Measurements from ENCODE around the gene RAB7B.
A peak's percentile ranks its signal among the peaks of the same experiment; 100 is the strongest.
"Not testable (repeated sequence)": the region's sequence is repeated elsewhere in the genome, so short reads cannot be mapped to it uniquely, and the experiment has no call there.

The RAB7B gene

GRCh38 chr1:206002871-206003801, at the start of gene RAB7B:
Gene RAB7B, minus strand, starts transcription at chr1:206003395. Its CDS starts 9,260 bp downstream, at chr1:205994135.
- DNase-seq (ENCODE audit: low read depth in 3 of 3, low spot score in 1 of 3), result no peak

DNA sequence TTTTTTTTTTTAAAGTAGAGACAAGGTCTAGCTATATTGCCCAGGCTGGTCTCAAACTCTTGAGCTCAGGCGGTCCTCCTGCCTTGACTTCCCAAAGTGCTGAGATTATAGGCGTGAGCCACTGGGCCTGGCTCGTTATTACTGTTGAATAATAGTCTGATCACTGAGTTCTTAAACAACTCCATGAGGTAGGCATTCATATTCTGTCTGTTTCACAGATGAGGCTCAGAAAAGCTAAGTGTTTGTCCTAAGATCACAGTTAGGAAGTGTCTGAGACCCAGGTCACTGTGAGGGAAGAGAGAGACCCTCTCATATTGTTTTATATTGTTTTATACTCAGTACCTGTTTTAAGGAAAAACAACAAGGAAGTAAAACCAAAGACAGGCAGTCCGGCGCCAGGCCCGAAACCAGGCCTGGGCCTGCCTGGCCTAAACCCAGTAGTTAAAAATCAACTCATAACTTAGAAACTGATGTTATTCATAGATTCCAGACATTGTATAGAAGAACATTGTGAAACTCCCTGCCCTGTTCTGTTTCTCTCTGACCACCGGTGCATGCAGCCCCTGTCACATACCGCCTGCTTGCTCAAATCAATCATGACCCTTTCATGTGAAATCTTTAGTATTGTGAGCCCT, 49.2 kb upstream of the RAB7B start:
- DNase-seq (ENCODE audit: low read depth in 3 of 3, low spot score in 1 of 3), result not testable (repeated sequence)

DNA sequence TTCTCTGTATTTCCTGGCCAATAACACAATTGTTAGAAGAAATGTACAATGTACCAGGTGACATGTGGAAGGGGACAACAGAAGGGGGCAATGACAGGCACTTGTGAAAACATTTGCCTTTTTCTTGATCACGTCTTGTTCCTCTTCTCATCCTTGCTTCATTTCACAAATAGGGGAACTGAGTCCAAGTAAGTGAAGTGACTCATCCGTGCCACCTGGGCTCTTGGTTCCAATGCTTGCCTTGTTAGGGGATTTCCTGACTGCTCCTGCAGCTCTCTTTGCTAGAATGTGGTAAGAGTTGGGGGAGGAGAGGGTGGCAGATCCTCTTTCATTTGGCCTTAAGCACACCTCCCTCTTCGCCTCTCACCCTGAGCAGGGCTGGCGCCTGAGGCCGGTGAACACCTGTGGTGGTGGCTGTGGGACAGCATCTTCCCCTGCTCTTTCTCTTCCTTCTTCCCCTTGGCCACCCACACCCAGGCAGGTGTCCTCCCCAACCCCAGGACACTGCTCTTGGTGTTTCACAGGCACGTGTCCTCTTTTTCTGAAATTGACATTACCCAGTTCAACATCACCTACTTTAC, 47.5 kb upstream of the RAB7B start:
- peak in 2 of 3 donors; percentile 13 to 20 for DNase-seq (ENCODE audit: low read depth in 3 of 3, low spot score in 1 of 3)

GRCh38 chr1:206049919-206050600, 46.9 kb upstream of the RAB7B start:
- no peak for DNase-seq (ENCODE audit: low read depth in 3 of 3, low spot score in 1 of 3)

GRCh38 chr1:206049293-206049692, 46.1 kb upstream of the RAB7B start:
- DNase-seq (ENCODE audit: low read depth in 3 of 3, low spot score in 1 of 3), result no peak

- DNase-seq (ENCODE audit: low read depth in 3 of 3, low spot score in 1 of 3), result no peak
Measured at GRCh38 chr1:206048582-206048981, 45.4 kb upstream of the RAB7B start.

GRCh38 chr1:206047271-206047670, 44.1 kb upstream of the RAB7B start:
- DNase-seq (ENCODE audit: low read depth in 3 of 3, low spot score in 1 of 3), result no peak

GRCh38 chr1:206041640-206042039, 38.4 kb upstream of the RAB7B start:
- no peak for DNase-seq (ENCODE audit: low read depth in 3 of 3, low spot score in 1 of 3)

DNA sequence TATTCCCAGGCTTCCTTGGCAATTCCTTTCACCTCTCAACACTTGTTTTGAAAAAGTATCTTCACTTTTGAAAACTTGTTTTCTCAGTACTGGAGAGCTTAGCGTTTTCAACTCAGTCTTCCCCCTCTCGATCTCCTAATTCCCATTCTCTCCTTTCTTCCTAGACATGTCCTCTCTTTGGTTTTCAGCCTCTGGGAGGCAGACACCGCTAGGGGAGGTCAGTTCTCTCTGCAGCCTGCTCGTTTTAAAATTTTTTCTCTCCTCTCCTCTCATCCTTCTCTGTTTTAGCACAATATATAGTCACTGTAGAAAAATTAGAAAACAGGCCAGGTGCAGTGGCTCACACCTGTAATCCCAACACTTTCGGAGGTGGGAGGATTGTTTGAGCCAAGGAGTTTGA, 37.1 kb upstream of the RAB7B start:
- DNase-seq (ENCODE audit: low read depth in 3 of 3, low spot score in 1 of 3), result no peak

DNA sequence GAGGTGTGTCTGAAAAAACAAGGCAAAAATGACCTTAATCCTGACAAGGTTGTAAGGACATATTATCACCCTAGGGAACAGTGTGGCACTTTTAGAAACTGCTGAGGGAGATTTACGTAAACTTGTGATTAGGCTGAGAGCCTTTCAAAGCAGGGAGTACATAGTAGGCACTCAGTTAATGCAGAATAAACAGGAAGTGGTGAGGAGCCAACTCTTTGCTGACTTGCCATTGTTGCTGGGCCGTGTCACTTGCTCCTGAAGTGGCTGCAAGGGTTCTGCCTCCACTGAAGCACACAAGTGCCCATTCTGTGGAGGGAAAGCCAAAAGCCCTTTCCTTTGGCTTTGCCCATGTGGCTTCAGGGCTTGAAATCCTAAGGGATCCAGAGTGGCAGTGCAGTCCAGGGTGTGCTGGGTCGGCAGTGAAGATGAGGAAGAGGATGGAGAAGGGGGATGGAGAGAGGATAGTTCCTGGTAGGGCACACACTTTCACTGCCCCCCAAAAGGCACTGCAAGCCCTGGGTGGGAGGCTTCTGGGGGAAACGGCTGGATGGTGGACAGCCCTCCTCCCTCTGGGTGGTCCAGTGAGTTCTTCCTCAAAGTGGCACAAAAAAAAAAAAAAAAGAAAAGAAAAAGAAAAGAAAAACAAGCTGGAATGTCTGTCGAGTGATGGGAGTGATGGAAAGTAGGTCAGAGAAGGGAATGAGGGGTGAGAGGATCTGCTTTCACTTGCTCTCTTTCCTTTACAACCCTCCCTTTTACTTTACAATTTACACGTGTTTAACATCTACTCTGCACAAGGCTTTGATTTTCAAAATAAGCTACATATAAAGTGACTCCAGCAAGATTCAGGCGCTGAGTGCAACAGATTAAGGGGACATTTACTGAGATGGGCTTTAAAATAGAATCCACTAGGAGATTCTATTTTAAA, 36.1 kb upstream of the RAB7B start:
- no peak for DNase-seq (ENCODE audit: low read depth in 3 of 3, low spot score in 1 of 3)

DNA sequence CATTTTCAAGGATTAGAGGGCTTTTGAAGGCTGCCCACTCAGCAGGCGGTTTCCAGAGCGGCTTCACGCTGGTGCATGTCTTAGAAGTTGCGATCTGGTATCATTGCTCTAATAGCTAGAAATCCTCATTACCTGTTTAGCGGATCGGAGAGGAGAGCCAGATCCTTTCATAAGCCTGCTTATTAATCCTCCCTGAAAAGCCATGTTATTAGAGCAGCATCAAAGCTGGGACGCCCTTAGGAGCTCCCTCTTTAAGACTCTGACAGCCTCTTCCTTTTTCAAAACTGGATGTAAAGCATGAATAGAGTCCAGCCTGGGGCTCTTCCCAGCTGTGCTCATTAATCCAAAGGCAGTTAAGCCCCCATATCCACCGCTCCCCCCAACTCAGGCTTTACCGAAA, 34.4 kb upstream of the RAB7B start:
- no peak for DNase-seq (ENCODE audit: low read depth in 3 of 3, low spot score in 1 of 3)

DNA sequence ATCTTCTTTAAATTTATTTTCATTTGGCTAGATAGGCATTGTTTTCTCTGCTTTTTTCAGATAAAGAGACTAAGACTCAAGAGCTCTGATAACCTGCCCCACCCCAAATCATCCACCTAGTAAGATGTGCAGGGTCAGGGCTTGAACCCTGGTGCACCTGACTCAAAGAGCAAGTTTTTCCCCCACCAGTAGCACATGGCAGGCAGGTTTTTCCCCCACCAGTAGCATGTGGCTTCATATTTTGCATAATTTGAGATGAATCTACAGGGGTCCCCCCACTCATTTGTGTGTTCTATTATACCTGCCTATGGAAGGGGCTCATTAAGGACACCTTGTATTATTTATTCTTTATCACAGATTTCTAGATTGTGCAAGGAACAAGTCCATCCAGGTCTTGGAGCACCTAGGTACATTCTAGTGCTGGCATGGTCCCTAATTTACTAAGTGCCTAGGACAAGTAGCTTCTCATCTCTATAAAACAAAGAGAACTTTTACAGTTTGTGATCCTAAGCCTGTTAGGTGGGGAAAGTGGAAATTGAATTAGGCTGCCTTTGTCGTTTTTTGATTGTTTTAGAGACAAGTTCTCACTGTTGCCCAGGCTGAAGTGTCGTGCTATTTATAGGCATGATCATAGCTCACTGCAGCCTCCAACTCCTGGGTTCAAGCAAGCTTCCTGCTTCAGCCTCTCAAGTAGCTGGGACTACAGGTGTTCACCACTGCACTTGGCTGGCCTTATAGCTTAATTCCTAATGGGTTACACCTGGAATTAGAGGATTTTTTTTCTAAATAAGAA, 33.7 kb upstream of the RAB7B start:
- no peak for DNase-seq (ENCODE audit: low read depth in 3 of 3, low spot score in 1 of 3)

DNA sequence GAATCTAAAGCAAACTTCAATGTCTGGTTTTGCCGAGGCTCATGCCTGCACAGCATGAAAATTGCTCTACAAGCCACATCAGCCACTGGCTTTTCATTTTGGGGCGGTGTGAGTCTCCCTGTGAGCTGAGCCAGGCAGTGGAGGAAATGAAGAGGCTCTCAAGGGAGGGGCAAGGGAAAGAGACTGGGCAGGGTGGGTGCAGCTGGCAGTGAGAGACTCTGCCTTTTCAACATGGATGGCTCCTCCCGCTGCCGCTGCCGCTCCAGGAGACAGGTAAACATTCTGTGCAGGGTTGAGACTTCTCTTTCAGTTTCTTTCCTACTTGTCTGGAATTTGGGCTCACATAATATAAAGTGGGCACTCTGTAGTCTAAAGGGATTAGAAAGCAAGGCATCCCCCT, 31.8 kb upstream of the RAB7B start:
- no peak for DNase-seq (ENCODE audit: low read depth in 3 of 3, low spot score in 1 of 3)

GRCh38 chr1:206032380-206033140, 29.4 kb upstream of the RAB7B start:
- no peak for DNase-seq (ENCODE audit: low read depth in 3 of 3, low spot score in 1 of 3)

DNA sequence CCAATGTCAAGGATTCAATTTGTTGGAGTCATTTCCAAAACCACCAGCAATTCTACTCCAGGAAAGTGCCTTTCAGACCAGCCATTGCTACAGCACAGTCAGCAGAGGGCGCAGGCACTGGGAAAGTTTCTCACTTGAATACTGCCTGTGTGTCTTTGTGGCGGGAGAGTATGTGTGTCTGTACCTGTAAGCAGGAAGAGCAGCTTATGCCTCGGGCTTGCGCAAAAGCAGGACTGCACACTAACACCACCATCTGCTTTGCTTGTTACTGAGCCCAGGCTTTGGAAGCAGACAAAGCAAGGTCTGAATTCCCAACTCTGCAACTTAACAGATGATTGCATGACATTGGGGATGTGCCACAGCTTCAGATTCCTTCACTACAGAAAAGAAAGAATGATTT, 27.5 kb upstream of the RAB7B start:
- peak; percentile 21 to 44 (median 28) for DNase-seq (ENCODE audit: low read depth in 3 of 3, low spot score in 1 of 3)

DNA sequence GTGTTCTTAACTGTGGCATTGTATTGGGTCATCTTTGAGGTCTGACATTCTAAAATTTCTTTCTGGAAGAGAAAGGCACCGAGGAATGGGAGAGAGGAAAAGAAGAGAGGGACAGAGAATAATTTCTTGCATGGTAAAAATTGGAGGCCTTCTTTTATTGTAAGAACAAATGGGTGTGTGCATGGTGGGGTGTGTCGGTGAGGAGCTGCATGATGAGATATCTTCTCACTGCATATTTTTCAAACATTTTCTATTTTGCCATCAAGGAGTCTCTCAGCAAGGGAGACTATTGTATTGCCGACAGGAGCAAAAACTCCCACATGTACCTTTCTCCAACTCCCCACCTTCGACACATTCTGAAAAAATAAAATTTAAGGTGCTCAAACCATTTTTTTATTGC, 27.0 kb upstream of the RAB7B start:
- no peak for DNase-seq (ENCODE audit: low read depth in 3 of 3, low spot score in 1 of 3)

DNA sequence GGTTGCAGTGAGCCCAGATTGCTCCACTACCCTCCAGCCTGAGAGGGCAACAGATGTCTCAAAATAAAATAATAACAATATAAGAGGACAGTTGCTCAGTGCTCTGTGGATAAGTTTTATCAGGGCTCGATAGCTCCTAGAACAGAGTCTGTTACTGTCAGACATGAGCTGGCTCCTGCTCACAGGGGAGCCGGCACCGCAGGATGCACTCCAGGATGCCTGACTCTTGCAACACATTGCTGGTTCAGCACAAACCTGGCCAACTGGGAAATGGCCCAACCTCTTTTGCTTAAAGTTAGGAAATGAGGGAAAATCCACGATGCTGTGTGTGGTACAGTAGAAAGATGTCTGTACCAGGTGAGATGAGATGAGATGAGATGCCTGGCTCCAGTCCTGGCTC, 26.3 kb upstream of the RAB7B start:
- no peak for DNase-seq (ENCODE audit: low read depth in 3 of 3, low spot score in 1 of 3)

DNA sequence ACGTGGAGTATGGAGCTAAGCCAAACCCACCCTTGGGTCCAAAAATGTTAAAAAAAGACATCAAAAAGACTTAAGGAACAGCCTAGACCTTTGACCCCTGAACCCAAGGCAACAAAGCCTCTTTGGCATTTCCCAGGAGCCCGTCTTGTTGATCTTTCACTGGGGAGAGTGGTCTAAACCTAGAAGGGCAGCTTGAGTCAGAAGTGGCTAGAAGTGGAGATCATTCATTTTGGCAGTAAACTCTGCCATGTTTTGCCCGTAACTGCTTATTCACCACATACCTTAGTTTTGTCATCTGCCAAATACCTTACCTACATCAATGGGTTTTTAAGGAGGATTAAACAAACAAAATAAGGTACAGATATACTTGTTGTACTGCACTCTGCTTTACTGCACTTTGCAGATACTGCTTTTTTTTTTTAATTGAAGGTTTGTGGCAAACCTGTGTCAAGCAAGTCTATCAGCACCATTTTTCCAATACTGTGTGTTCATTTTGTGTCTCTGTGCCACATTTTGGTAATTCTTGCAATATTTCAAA, 22.2 kb upstream of the RAB7B start:
- DNase-seq (ENCODE audit: low read depth in 3 of 3, low spot score in 1 of 3), result no peak

DNA sequence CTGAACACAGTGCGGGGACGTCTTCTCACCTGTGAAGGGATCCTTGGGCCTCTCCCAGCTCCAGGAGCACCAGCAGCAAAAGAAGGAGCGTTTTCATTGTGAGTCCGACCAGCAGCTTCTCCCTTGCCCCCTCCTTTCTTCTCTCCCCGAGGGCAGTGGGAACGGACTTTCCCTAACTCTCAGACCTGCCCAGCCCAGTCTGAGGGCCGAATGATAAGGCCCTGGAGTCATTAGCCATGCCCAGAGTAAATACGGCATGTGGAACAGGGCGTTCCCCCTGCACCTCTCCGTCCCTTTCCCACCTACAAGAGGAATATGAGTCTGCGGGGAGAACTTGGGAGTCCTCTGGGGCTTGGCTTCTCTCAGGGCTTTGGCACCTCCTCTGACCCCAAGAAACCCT, 20.5 kb upstream of the RAB7B start, which contains the start of gene CTSE:
TSS of gene CTSE (minus strand) at position 201 of the 400 bp plus-strand sequence. CDS start at position 97, 104 bp downstream.
- DNase-seq (ENCODE audit: low read depth in 3 of 3, low spot score in 1 of 3), result no peak

All from stimulated activated CD4-positive, alpha-beta T cell treated with anti-CD3 and anti-CD28 coated beads, TNF-alpha, amount 100 ng/mL, for 1 hour (primary cell).